CD4-positive, alpha-beta T cell treated with Interleukin-6 at 100 ng/mL for 8 hours (primary cell): ENCODE measurements around the gene CTCF.

Experiments
- DNase-seq: peaks from one replicate; pipeline ENCODE4 v3.0.0-alpha.2; 2020; ENCODE audit warnings: mixed read lengths, low spot score

The CTCF gene

DNA sequence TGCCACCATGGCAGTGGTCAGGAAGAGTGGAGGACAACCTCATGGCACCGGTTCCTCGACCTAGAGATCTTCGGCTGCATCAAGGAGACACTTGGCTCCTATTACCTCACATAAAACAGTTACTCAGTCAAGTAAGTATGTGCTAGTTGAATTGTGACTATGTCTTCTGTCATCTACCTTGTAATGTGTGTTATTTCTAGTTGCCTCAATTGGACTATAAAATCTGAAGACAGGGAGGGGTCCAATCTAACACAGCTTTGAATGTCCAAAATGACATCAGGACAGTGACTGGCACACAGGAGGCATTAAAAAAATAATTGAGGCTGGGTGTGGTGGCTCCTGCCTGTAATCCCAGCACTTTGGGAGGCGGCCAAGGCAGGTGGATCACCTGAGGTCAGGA, 121.4 kb downstream of the CTCF start:
- no peak for DNase-seq

GRCh38 chr16:67685388-67686112, 123.2 kb downstream of the CTCF start:
- DNase-seq, result no peak
